Gastrocnemius medialis (tissue), 4 donors: ENCODE measurements around the gene RGS7BP.

Experiments used
- POLR2A ChIP-seq, 2 donors: fragments of 450-650 bp; IDR thresholded peaks; one replicate each; pipeline ENCODE4 v1.6.1; 2017; ENCODE audit warnings: antibody characterized with exemption in 2 of 2, mild to moderate bottlenecking in 2 of 2, moderate library complexity in 2 of 2
- TF ChIP-seq, protein P1 (sequence below), 5 experiments: fragments of 450-650 bp in 3 of 5; fragments of 200-600 bp in 2 of 5; sonication (generic) in 2 of 5; IDR thresholded peaks in 4 of 5; conservative IDR thresholded peaks in 1 of 5; 1 replicate in 4 of 5; 2 replicates in 1 of 5; pipeline ENCODE4 v1.5.1; 2016 to 2019; ENCODE audit warnings: antibody characterized with exemption in 5 of 5, mild to moderate bottlenecking in 3 of 5, moderate library complexity in 3 of 5

DNA sequence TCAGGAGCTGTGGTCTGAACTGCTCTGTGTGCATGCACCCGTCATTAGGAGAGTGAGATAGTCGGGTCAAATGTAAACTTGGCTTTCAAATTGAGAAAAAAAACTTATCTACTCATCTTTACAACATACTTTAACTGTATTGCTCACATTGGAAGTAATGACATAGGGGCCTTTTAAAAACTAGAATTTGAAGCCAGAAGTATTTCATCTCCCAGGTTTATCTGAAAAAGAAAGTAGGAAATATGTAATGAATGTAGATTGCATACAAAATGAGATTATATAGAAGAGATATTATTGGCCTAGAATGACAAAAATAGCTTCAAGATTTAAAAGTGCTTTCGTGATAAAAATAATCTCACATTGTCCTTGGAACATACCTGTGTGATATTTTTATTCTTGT, 24.3 kb downstream of the RGS7BP start:
- TF ChIP-seq, protein P1, sequence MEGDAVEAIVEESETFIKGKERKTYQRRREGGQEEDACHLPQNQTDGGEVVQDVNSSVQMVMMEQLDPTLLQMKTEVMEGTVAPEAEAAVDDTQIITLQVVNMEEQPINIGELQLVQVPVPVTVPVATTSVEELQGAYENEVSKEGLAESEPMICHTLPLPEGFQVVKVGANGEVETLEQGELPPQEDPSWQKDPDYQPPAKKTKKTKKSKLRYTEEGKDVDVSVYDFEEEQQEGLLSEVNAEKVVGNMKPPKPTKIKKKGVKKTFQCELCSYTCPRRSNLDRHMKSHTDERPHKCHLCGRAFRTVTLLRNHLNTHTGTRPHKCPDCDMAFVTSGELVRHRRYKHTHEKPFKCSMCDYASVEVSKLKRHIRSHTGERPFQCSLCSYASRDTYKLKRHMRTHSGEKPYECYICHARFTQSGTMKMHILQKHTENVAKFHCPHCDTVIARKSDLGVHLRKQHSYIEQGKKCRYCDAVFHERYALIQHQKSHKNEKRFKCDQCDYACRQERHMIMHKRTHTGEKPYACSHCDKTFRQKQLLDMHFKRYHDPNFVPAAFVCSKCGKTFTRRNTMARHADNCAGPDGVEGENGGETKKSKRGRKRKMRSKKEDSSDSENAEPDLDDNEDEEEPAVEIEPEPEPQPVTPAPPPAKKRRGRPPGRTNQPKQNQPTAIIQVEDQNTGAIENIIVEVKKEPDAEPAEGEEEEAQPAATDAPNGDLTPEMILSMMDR (IDR thresholded peaks at IDR 0.05 in 4 of 5, conservative IDR thresholded peaks at IDR 0.05 in 1 of 5): no peak
- no peak for TF ChIP-seq POLR2A (IDR thresholded peaks at IDR 0.05)
